ENCODE measurements around the gene TMEM63C. TPM values are rescaled to one million over a fixed set of nuclear protein-coding genes. Genes with fewer than 3 reads are reported as not detected.

Gene TMEM63C
- total RNA-seq, 1 donor from 2014 or later = 27.0 TPM

- intact Hi-C loops (cut with DNase I) = no loop called here
- no peaks in the 10 kb centered on the region for H3K36me3 ChIP-seq
- H3K27ac ChIP-seq = no peak overlapping the region
- peaks cover 9% of the 10 kb centered on the region for H3K4me1 ChIP-seq
- DNase-seq (ENCODE audit: extremely low spot score in 2 of 2) = no peak
- no peaks in the 10 kb centered on the region for H3K9me3 ChIP-seq
- no peaks in the 10 kb centered on the region for H3K27me3 ChIP-seq
- H3K4me3 ChIP-seq = no peak overlapping the region
- TF ChIP-seq POLR2A (IDR thresholded peaks at IDR 0.05) (no peak), POLR2AphosphoS5 (IDR thresholded peaks at IDR 0.05; ENCODE audit: insufficient read depth in 1 of 2, low read depth in 1 of 2) (no peak)
Measured at GRCh38 chr14:77266336-77266735, 84.7 kb downstream of the TMEM63C start.

GRCh38 chr14:77267937-77268699 is 86.5 kb downstream of the TMEM63C start:
- Histone ChIP-seq H3K4me1 (peaks cover 11% of the 10 kb centered on the region), H3K36me3 (no peaks in the 10 kb centered on the region), H3K4me3 (no peak overlapping the region), H3K27ac (no peak overlapping the region), H3K9me3 (no peaks in the 10 kb centered on the region), H3K27me3 (no peaks in the 10 kb centered on the region)
- no peak for TF ChIP-seq CTCF (IDR thresholded peaks at IDR 0.05)
- intact Hi-C loops (cut with DNase I) = no loop called here
- no peak for DNase-seq (ENCODE audit: extremely low spot score in 2 of 2)

- intact Hi-C loops (cut with DNase I) = no loop called here
- Histone ChIP-seq H3K4me1 (peaks cover 11% of the 10 kb centered on the region), H3K4me3 (no peak overlapping the region), H3K27me3 (no peaks in the 10 kb centered on the region), H3K36me3 (no peaks in the 10 kb centered on the region), H3K9me3 (no peaks in the 10 kb centered on the region), H3K27ac (no peak overlapping the region)
- DNase-seq (ENCODE audit: extremely low spot score in 2 of 2) = no peak
- TF ChIP-seq POLR2A (IDR thresholded peaks at IDR 0.05) (no peak), CTCF (IDR thresholded peaks at IDR 0.05) (no peak), POLR2AphosphoS5 (IDR thresholded peaks at IDR 0.05; ENCODE audit: insufficient read depth in 1 of 2, low read depth in 1 of 2) (no peak)
Measured at GRCh38 chr14:77268989-77269600, 87.5 kb downstream of the TMEM63C start.

GRCh38 chr14:77270361-77271112 is 88.9 kb downstream of the TMEM63C start:
- intact Hi-C loops (cut with DNase I) = no loop called here

More at GRCh38 chr14:77270361-77271112, 88.9 kb downstream of the TMEM63C start:
- Histone ChIP-seq H3K36me3 (no peaks in the 10 kb centered on the region), H3K9me3 (no peaks in the 10 kb centered on the region), H3K27me3 (no peaks in the 10 kb centered on the region), H3K4me1 (peaks cover 11% of the 10 kb centered on the region), H3K4me3 (no peak overlapping the region), H3K27ac (no peak overlapping the region)
- TF ChIP-seq CTCF (IDR thresholded peaks at IDR 0.05) (no peak), POLR2A (IDR thresholded peaks at IDR 0.05) (no peak), POLR2AphosphoS5 (IDR thresholded peaks at IDR 0.05; ENCODE audit: insufficient read depth in 1 of 2, low read depth in 1 of 2) (no peak)
- DNase-seq (ENCODE audit: extremely low spot score in 2 of 2) = no peak
